ENCODE measurements around the gene UBTF.

UBTF gene

DNA sequence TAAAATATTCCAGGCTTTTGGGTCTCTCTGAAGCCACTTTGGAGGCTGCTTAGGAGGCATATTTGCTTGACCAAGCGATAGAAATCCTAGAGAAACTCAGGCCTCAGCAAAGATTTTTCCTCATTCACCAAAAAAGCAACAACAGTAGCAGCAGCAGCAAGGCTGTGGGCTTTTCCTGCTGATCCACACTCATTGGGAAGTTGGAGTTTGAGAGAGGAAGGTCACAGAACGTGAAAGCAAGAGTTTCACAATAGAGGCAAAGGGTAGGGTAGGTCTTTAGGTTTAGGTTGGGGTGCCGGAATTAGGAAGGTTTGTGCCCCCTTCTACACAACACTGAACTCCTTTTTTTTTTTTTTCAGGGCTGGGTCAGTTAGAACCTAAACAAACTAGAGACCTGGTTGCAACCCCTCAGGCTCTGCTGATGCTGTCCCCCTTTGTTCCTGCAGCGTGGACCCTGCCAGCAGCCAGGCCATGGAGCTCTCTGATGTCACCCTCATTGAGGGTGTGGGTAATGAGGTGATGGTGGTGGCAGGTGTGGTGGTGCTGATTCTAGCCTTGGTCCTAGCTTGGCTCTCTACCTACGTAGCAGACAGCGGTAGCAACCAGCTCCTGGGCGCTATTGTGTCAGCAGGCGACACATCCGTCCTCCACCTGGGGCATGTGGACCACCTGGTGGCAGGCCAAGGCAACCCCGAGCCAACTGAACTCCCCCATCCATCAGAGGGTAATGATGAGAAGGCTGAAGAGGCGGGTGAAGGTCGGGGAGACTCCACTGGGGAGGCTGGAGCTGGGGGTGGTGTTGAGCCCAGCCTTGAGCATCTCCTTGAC lies 30.7 kb downstream of the UBTF start:
- Histone ChIP-seq H3K27ac (ENCODE audit: low read depth, low read length) (no peak overlapping the region), H2BK15ac (replicated peaks; ENCODE audit: low read depth) (no peak overlapping the region), H3K4me2 (ENCODE audit: low read length) (no peak overlapping the region), H3K4me3 (ENCODE audit: low read length) (no peak overlapping the region), H4K8ac (ENCODE audit: low read depth, low read length) (no peak overlapping the region), H3K27me3 (ENCODE audit: insufficient read depth, low read length, poor library complexity) (no peaks in the 10 kb centered on the region), H4K5ac (ENCODE audit: low read length) (no peak overlapping the region), H3K79me1 (ENCODE audit: low read length) (peaks cover 10% of the 10 kb centered on the region), H3K23ac (ENCODE audit: low read length) (no peak overlapping the region), H3K18ac (ENCODE audit: low read length) (no peak overlapping the region), H3K56ac (ENCODE audit: low read length) (no peak overlapping the region), H3K36me3 (ENCODE audit: control insufficient read depth, insufficient read depth, low read length) (peaks cover 4% of the 10 kb centered on the region), H2BK120ac (ENCODE audit: low read depth, low read length) (no peak overlapping the region), H2AK5ac (ENCODE audit: low read length) (no peak overlapping the region), H3K79me2 (ENCODE audit: control insufficient read depth, insufficient read depth, low read length) (peaks cover 24% of the 10 kb centered on the region), H3K4me1 (ENCODE audit: control insufficient read depth, low read depth, low read length) (peaks cover 4% of the 10 kb centered on the region), H2BK5ac (ENCODE audit: low read length) (no peak overlapping the region), H3K4ac (ENCODE audit: low read depth, low read length) (no peak overlapping the region), H3K9ac (ENCODE audit: low read length) (no peak overlapping the region)
- no CpG with 5 or more reads among the region's 12 CpGs for WGBS (ENCODE audit: extremely low coverage, insufficient coverage, low lambda C conversion rate)
- no peak for DNase-seq

DNA sequence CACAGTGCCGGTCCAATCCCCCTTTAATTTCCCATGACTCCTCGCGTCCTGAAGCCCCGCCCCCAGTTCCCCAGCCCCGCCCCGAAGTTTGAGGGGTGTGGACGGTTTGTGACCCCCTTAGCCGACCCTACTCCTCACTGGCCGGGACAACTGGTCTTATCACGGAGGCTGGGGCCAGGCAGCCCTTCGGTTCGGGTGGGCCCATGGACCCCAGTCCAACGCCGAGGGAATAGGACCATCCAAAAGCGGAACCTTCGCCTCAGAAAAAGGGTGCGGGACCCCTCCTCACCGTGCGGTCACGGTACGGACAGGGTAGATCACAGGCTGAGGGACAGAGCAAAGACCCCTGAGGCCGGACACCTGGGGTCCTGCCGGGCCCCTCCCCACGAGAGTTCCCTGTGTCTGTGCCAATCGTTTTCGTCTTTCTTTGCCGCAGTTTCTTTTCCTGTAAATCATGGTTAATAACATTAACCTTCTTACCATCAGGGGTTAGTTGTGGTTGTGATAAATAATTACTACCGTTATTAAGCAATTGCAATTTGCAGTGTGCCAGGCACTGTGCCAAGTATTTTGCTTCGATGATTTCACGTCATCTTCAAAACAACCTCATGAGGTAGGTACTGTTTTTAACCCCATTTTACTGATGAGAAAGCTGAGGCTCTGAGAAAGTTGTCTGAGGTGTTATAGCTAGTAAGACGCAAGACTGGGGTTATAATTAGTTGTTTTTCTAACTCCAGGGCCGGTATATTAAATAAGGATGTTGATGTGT lies 32.2 kb downstream of the UBTF start:
- Histone ChIP-seq H3K4ac (ENCODE audit: low read depth, low read length) (peak overlapping the region; percentile 41), H2BK15ac (replicated peaks; ENCODE audit: low read depth) (no peak overlapping the region), H3K4me1 (ENCODE audit: control insufficient read depth, low read depth, low read length) (peaks cover 2% of the 10 kb centered on the region), H3K4me3 (ENCODE audit: low read length) (peak overlapping the region; percentile 55), H3K36me3 (ENCODE audit: control insufficient read depth, insufficient read depth, low read length) (peaks cover 4% of the 10 kb centered on the region), H3K23ac (ENCODE audit: low read length) (peak overlapping the region; percentile 96), H3K56ac (ENCODE audit: low read length) (peak overlapping the region; percentile 99), H2BK5ac (ENCODE audit: low read length) (peak overlapping the region; percentile 93), H3K4me2 (ENCODE audit: low read length) (peak overlapping the region; percentile 55), H3K9ac (ENCODE audit: low read length) (peak overlapping the region; percentile 77), H3K18ac (ENCODE audit: low read length) (peak overlapping the region; percentile 65), H3K79me1 (ENCODE audit: low read length) (peaks cover 12% of the 10 kb centered on the region), H3K79me2 (ENCODE audit: control insufficient read depth, insufficient read depth, low read length) (peaks cover 26% of the 10 kb centered on the region), H3K27me3 (ENCODE audit: insufficient read depth, low read length, poor library complexity) (no peaks in the 10 kb centered on the region), H4K5ac (ENCODE audit: low read length) (peak overlapping the region; percentile 96), H4K8ac (ENCODE audit: low read depth, low read length) (no peak overlapping the region), H2AK5ac (ENCODE audit: low read length) (no peak overlapping the region), H3K27ac (ENCODE audit: low read depth, low read length) (peak overlapping the region; percentile 91), H2BK120ac (ENCODE audit: low read depth, low read length) (peak overlapping the region; percentile 69)
- WGBS (ENCODE audit: extremely low coverage, insufficient coverage, low lambda C conversion rate): no CpG with 5 or more reads among the region's 32 CpGs
- DNase-seq: no peak

DNA sequence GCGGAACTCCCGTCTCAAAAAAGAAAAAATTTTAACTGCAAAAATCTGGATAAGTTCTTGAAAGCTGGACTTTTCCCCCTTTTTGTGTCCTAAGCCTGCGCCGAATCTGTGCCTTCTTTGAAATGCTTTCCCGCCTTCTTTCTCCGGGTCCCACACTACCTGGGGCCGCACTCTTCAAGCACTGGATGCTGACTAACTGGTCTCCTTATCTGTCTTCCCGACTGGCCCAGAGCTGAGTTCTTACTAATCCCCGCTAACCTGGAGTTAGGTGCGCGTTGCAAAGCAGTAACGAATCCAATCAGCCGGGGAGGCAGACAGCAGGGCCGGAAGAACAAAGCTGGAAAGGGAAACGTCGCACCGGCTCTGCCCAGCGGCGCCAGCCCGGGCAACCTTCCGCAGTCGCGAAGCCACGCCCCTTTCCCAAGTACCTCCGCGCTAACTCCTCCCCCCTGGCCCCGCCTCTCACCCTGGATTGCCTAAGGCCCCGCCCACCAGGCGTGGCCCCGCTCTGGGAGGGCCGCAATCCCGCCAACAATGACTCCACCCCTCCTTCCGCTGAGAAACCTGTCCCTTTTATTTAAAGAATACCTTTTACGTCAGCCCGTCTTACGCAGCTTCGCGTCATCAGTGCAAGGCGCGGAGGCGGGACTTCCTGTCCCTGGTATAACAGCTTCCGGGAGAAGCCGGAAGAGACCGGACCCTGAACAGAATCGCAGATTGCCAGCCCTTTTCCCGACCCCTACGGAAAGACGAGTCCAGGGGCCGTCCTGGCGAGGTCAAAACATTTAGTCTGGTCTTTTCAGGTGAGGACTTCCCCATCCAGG lies 33.0 kb downstream of the UBTF start, which contains the start of gene TMUB2:
Gene TMUB2 (plus strand): TSS at position 666 of the 824 bp plus-strand sequence. CDS start 737 bp downstream, outside the sequence.
- Histone ChIP-seq H3K79me1 (ENCODE audit: low read length) (peaks cover 14% of the 10 kb centered on the region), H4K8ac (ENCODE audit: low read depth, low read length) (no peak within 1 kb of the TSS), H2BK15ac (replicated peaks; ENCODE audit: low read depth) (no peak within 1 kb of the TSS), H3K27ac (ENCODE audit: low read depth, low read length) (peak within 1 kb of the TSS; percentile 91), H3K4me2 (ENCODE audit: low read length) (peak within 1 kb of the TSS; percentile 55), H3K79me2 (ENCODE audit: control insufficient read depth, insufficient read depth, low read length) (peaks cover 26% of the 10 kb centered on the region), H3K18ac (ENCODE audit: low read length) (peak within 1 kb of the TSS; percentile 65), H3K36me3 (ENCODE audit: control insufficient read depth, insufficient read depth, low read length) (peaks cover 4% of the 10 kb centered on the region), H3K4me3 (ENCODE audit: low read length) (peak within 1 kb of the TSS; percentile 94), H3K56ac (ENCODE audit: low read length) (peak within 1 kb of the TSS; percentile 99), H2BK5ac (ENCODE audit: low read length) (peak within 1 kb of the TSS; percentile 93), H2BK120ac (ENCODE audit: low read depth, low read length) (peak within 1 kb of the TSS; percentile 69), H4K5ac (ENCODE audit: low read length) (peak within 1 kb of the TSS; percentile 96), H2AK5ac (ENCODE audit: low read length) (no peak within 1 kb of the TSS), H3K23ac (ENCODE audit: low read length) (peak within 1 kb of the TSS; percentile 96), H3K4me1 (ENCODE audit: control insufficient read depth, low read depth, low read length) (peaks cover 2% of the 10 kb centered on the region), H3K27me3 (ENCODE audit: insufficient read depth, low read length, poor library complexity) (no peaks in the 10 kb centered on the region), H3K9ac (ENCODE audit: low read length) (peak within 1 kb of the TSS; percentile 98), H3K4ac (ENCODE audit: low read depth, low read length) (peak within 1 kb of the TSS; percentile 41)
- WGBS (ENCODE audit: extremely low coverage, insufficient coverage, low lambda C conversion rate): no CpG with 5 or more reads among the region's 50 CpGs
- peak; percentile 99 for DNase-seq

DNA sequence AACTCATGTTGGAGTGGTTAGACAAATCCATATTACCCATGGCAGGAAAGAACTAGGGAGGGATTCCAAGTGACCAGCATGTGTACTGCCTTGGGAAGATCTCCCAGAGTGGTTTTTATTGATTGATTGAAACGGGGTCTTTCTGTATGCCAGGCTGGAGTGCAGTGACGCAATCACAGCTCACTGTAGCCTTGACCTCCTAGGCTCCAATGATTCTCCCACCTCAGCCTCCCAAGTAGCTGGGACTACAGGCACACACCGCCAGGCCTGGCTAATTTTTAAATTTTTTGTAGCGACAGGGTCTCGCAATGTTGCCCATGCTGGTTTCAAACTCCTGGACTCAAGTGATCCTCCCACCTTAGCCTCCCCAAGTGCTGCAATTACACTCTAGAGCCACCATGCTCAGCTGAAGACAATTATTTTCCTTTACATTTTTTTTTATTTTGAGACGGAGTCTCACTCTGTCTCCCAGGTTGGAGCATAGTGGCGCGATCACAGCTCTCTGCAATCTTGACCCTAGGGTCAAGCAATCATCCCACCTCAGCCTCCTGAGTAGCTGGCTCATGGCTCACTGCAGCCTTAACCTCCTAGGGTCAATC lies 35.2 kb downstream of the UBTF start:
- no peaks in the 10 kb centered on the region for H3K27me3 ChIP-seq (ENCODE audit: insufficient read depth, low read length, poor library complexity)
- H3K56ac ChIP-seq (ENCODE audit: low read length): peak overlapping the region; percentile 46
- H3K4me1 ChIP-seq (ENCODE audit: control insufficient read depth, low read depth, low read length): peaks cover 2% of the 10 kb centered on the region

DNA sequence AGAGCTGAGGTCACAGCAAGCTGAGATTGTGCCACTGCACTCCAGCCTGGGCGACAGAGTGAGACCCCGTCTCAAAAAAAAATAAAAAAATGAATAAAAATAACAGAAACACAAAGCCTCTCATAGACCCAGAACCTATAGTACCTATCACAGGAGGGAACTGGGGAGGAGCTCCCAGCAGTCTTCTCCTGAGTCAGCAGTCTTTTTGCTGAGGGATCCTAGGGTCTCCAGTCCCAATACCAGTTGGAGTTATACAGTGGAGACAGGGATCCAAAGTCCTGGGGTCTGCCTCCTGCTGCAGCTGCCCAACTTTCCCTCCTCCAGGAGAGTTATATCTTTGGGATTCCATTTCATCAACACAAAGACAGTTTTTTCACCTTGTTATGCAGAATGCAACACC lies 36.5 kb downstream of the UBTF start:
- no CpG with 5 or more reads among the region's 2 CpGs for WGBS (ENCODE audit: extremely low coverage, insufficient coverage, low lambda C conversion rate)
- Histone ChIP-seq H3K79me1 (ENCODE audit: low read length) (peaks cover 13% of the 10 kb centered on the region), H3K4me1 (ENCODE audit: control insufficient read depth, low read depth, low read length) (peaks cover 1% of the 10 kb centered on the region), H3K56ac (ENCODE audit: low read length) (no peak overlapping the region), H3K4me3 (ENCODE audit: low read length) (no peak overlapping the region), H3K23ac (ENCODE audit: low read length) (no peak overlapping the region), H3K27me3 (ENCODE audit: insufficient read depth, low read length, poor library complexity) (no peaks in the 10 kb centered on the region), H2BK120ac (ENCODE audit: low read depth, low read length) (no peak overlapping the region), H4K8ac (ENCODE audit: low read depth, low read length) (no peak overlapping the region), H4K5ac (ENCODE audit: low read length) (no peak overlapping the region), H3K18ac (ENCODE audit: low read length) (no peak overlapping the region), H2AK5ac (ENCODE audit: low read length) (no peak overlapping the region), H3K79me2 (ENCODE audit: control insufficient read depth, insufficient read depth, low read length) (peaks cover 25% of the 10 kb centered on the region), H3K36me3 (ENCODE audit: control insufficient read depth, insufficient read depth, low read length) (no peaks in the 10 kb centered on the region), H3K4me2 (ENCODE audit: low read length) (no peak overlapping the region), H3K4ac (ENCODE audit: low read depth, low read length) (no peak overlapping the region), H3K27ac (ENCODE audit: low read depth, low read length) (no peak overlapping the region), H2BK15ac (replicated peaks; ENCODE audit: low read depth) (no peak overlapping the region), H3K9ac (ENCODE audit: low read length) (no peak overlapping the region), H2BK5ac (ENCODE audit: low read length) (no peak overlapping the region)
- no peak for DNase-seq

More for the DNA sequence above, 35.2 kb downstream of the UBTF start:
- Histone ChIP-seq H2BK5ac (ENCODE audit: low read length) (no peak overlapping the region), H3K4ac (ENCODE audit: low read depth, low read length) (no peak overlapping the region), H2AK5ac (ENCODE audit: low read length) (no peak overlapping the region), H3K9ac (ENCODE audit: low read length) (no peak overlapping the region), H4K8ac (ENCODE audit: low read depth, low read length) (no peak overlapping the region), H3K18ac (ENCODE audit: low read length) (no peak overlapping the region), H3K27ac (ENCODE audit: low read depth, low read length) (no peak overlapping the region), H2BK120ac (ENCODE audit: low read depth, low read length) (no peak overlapping the region), H3K79me1 (ENCODE audit: low read length) (peaks cover 14% of the 10 kb centered on the region), H3K36me3 (ENCODE audit: control insufficient read depth, insufficient read depth, low read length) (peaks cover under 1% of the 10 kb centered on the region), H2BK15ac (replicated peaks; ENCODE audit: low read depth) (no peak overlapping the region), H3K23ac (ENCODE audit: low read length) (no peak overlapping the region), H3K4me3 (ENCODE audit: low read length) (no peak overlapping the region), H4K5ac (ENCODE audit: low read length) (no peak overlapping the region), H3K4me2 (ENCODE audit: low read length) (no peak overlapping the region), H3K79me2 (ENCODE audit: control insufficient read depth, insufficient read depth, low read length) (peaks cover 26% of the 10 kb centered on the region)
- no CpG with 5 or more reads among the region's 8 CpGs for WGBS (ENCODE audit: extremely low coverage, insufficient coverage, low lambda C conversion rate)
- DNase-seq: no peak

Data from mesendoderm (in vitro differentiated cells).